ENCODE data around the gene RASL10A.
"Not testable (repeated sequence)": the region's sequence is repeated elsewhere in the genome, so short reads cannot be mapped to it uniquely, and the experiment has no call there.

The RASL10A gene

GRCh38 chr22:29315286-29316140 is at the start of gene RASL10A:
Gene RASL10A, minus strand, starts transcription at chr22:29315697. Its CDS starts 451 bp downstream, at chr22:29315246.
- no peak for DNase-seq

GRCh38 chr22:29359469-29359868 is 44.0 kb upstream of the RASL10A start:
- DNase-seq: no peak

- DNase-seq: not testable (repeated sequence)
Measured at GRCh38 chr22:29357193-29357890, 41.8 kb upstream of the RASL10A start.

- DNase-seq: no peak
Measured at GRCh38 chr22:29353860-29354259, 38.4 kb upstream of the RASL10A start.

GRCh38 chr22:29353286-29353685 is 37.8 kb upstream of the RASL10A start:
- no peak for DNase-seq

- no peak for DNase-seq
Measured at GRCh38 chr22:29352778-29353177, 37.3 kb upstream of the RASL10A start.

GRCh38 chr22:29351891-29352290 is 36.4 kb upstream of the RASL10A start:
- DNase-seq: no peak

- no peak for DNase-seq
Measured at GRCh38 chr22:29351042-29351441, 35.5 kb upstream of the RASL10A start.

- DNase-seq: no peak
Measured at GRCh38 chr22:29348956-29349355, 33.5 kb upstream of the RASL10A start.

GRCh38 chr22:29348041-29348440 is 32.5 kb upstream of the RASL10A start:
- DNase-seq: no peak

- DNase-seq: no peak
Measured at GRCh38 chr22:29346659-29347058, 31.2 kb upstream of the RASL10A start.

- no peak for DNase-seq
Measured at GRCh38 chr22:29345932-29346331, 30.4 kb upstream of the RASL10A start.

- not testable (repeated sequence) for DNase-seq
Measured at GRCh38 chr22:29344889-29345288, 29.4 kb upstream of the RASL10A start.

- DNase-seq: no peak
Measured at GRCh38 chr22:29344137-29344536, 28.6 kb upstream of the RASL10A start.

GRCh38 chr22:29343313-29343805 is 27.9 kb upstream of the RASL10A start:
- DNase-seq: no peak

- no peak for DNase-seq
Measured at GRCh38 chr22:29342577-29343312, 27.2 kb upstream of the RASL10A start.

- no peak for DNase-seq
Measured at GRCh38 chr22:29342177-29342576, 26.7 kb upstream of the RASL10A start.

GRCh38 chr22:29341849-29342127 is 26.3 kb upstream of the RASL10A start:
- no peak for DNase-seq

GRCh38 chr22:29341056-29341848 is 25.8 kb upstream of the RASL10A start:
- DNase-seq: no peak

- no peak for DNase-seq
Measured at GRCh38 chr22:29340566-29340965, 25.1 kb upstream of the RASL10A start.

GRCh38 chr22:29339381-29340235 is 24.1 kb upstream of the RASL10A start:
- no peak for DNase-seq

- DNase-seq: no peak
Measured at GRCh38 chr22:29338398-29338797, 22.9 kb upstream of the RASL10A start.
